ENCODE data around the gene ADAMTSL1.

- TF ChIP-seq, protein P1, sequence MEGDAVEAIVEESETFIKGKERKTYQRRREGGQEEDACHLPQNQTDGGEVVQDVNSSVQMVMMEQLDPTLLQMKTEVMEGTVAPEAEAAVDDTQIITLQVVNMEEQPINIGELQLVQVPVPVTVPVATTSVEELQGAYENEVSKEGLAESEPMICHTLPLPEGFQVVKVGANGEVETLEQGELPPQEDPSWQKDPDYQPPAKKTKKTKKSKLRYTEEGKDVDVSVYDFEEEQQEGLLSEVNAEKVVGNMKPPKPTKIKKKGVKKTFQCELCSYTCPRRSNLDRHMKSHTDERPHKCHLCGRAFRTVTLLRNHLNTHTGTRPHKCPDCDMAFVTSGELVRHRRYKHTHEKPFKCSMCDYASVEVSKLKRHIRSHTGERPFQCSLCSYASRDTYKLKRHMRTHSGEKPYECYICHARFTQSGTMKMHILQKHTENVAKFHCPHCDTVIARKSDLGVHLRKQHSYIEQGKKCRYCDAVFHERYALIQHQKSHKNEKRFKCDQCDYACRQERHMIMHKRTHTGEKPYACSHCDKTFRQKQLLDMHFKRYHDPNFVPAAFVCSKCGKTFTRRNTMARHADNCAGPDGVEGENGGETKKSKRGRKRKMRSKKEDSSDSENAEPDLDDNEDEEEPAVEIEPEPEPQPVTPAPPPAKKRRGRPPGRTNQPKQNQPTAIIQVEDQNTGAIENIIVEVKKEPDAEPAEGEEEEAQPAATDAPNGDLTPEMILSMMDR (IDR thresholded peaks at IDR 0.05), result no peak
- no peak for TF ChIP-seq ZFX (IDR thresholded peaks at IDR 0.05; ENCODE audit: borderline replicate concordance)
Measured at GRCh38 chr9:18626046-18626698, 152.2 kb downstream of the ADAMTSL1 start.

Data from 22Rv1 (cell line).